HG03097 (cell line): Measurements from ENCODE around the gene DPY19L3.
"Not testable (repeated sequence)": the region's sequence is repeated elsewhere in the genome, so short reads cannot be mapped to it uniquely, and the experiment has no call there.

Experiments used
- ATAC-seq: cut with Tn5 transposase; IDR thresholded peaks from one replicate; pipeline ENCODE4 v1.9.1; 2021; ENCODE audit not compliant: unreplicated experiment, low FRiP score

Gene DPY19L3

GRCh38 chr19:32405431-32406160 lies at the start of gene DPY19L3:
TSS of gene DPY19L3 (plus strand) at chr19:32405770. CDS start at chr19:32408254, 2,484 bp downstream.
- peak; percentile 94 for ATAC-seq

GRCh38 chr19:32357720-32358119 lies 47.9 kb upstream of the DPY19L3 start:
- no peak for ATAC-seq

GRCh38 chr19:32358321-32358720 lies 47.2 kb upstream of the DPY19L3 start:
- no peak for ATAC-seq

GRCh38 chr19:32359581-32359980 lies 46.0 kb upstream of the DPY19L3 start:
- no peak for ATAC-seq

GRCh38 chr19:32361574-32362317 lies 43.8 kb upstream of the DPY19L3 start:
- ATAC-seq, result no peak

GRCh38 chr19:32362318-32362691 lies 43.3 kb upstream of the DPY19L3 start:
- no peak for ATAC-seq

GRCh38 chr19:32363175-32363574 lies 42.4 kb upstream of the DPY19L3 start:
- no peak for ATAC-seq

- ATAC-seq, result no peak
Observed at GRCh38 chr19:32363632-32364031, 41.9 kb upstream of the DPY19L3 start.

- no peak for ATAC-seq
Observed at GRCh38 chr19:32364040-32364439, 41.5 kb upstream of the DPY19L3 start.

- no peak for ATAC-seq
Observed at GRCh38 chr19:32367063-32367462, 38.5 kb upstream of the DPY19L3 start.

GRCh38 chr19:32367948-32368536 lies 37.5 kb upstream of the DPY19L3 start:
- no peak for ATAC-seq

GRCh38 chr19:32368787-32369186 lies 36.8 kb upstream of the DPY19L3 start:
- no peak for ATAC-seq

GRCh38 chr19:32372726-32373517 lies 32.6 kb upstream of the DPY19L3 start:
- no peak for ATAC-seq

- no peak for ATAC-seq
Observed at GRCh38 chr19:32373585-32374295, 31.8 kb upstream of the DPY19L3 start.

GRCh38 chr19:32374362-32374761 lies 31.2 kb upstream of the DPY19L3 start:
- not testable (repeated sequence) for ATAC-seq

- ATAC-seq, result not testable (repeated sequence)
Observed at GRCh38 chr19:32377088-32377487, 28.5 kb upstream of the DPY19L3 start.

- ATAC-seq, result no peak
Observed at GRCh38 chr19:32380269-32380668, 25.3 kb upstream of the DPY19L3 start.

- no peak for ATAC-seq
Observed at GRCh38 chr19:32387701-32388392, 17.7 kb upstream of the DPY19L3 start.

- ATAC-seq, result no peak
Observed at GRCh38 chr19:32388393-32388855, 17.1 kb upstream of the DPY19L3 start.

GRCh38 chr19:32392901-32393300 lies 12.7 kb upstream of the DPY19L3 start:
- ATAC-seq, result no peak
